ENCODE measurements around the gene PAAF1.

Gene PAAF1

GRCh38 chr11:73944085-73944484, 67.3 kb downstream of the PAAF1 start:
- no peak overlapping the region for H3K4me3 ChIP-seq (ENCODE audit: low read depth, low read length)
- no peak for DNase-seq (ENCODE audit: low read depth)
- TF ChIP-seq CTCF (IDR thresholded peaks at IDR 0.05; ENCODE audit: control insufficient read depth, extremely low read depth, insufficient read depth): no peak

GRCh38 chr11:73944901-73945300, 68.1 kb downstream of the PAAF1 start:
- no peak overlapping the region for H3K4me3 ChIP-seq (ENCODE audit: low read depth, low read length)
- no peak for TF ChIP-seq CTCF (IDR thresholded peaks at IDR 0.05; ENCODE audit: control insufficient read depth, extremely low read depth, insufficient read depth)
- no peak for DNase-seq (ENCODE audit: low read depth)

- no peak for TF ChIP-seq CTCF (IDR thresholded peaks at IDR 0.05; ENCODE audit: control insufficient read depth, extremely low read depth, insufficient read depth)
- no peak overlapping the region for H3K4me3 ChIP-seq (ENCODE audit: low read depth, low read length)
Measured at GRCh38 chr11:73945396-73945795, 68.6 kb downstream of the PAAF1 start.

GRCh38 chr11:73946798-73947458, 70.1 kb downstream of the PAAF1 start:
- TF ChIP-seq CTCF (IDR thresholded peaks at IDR 0.05; ENCODE audit: control insufficient read depth, extremely low read depth, insufficient read depth): no peak
- no peak overlapping the region for H3K4me3 ChIP-seq (ENCODE audit: low read depth, low read length)
- DNase-seq (ENCODE audit: low read depth): no peak

More at GRCh38 chr11:73945396-73945795, 68.6 kb downstream of the PAAF1 start:
- no peak for DNase-seq (ENCODE audit: low read depth)

GRCh38 chr11:73949246-73949645, 72.4 kb downstream of the PAAF1 start:
- no peak overlapping the region for H3K4me3 ChIP-seq (ENCODE audit: low read depth, low read length)
- no peak for DNase-seq (ENCODE audit: low read depth)
- TF ChIP-seq CTCF (IDR thresholded peaks at IDR 0.05; ENCODE audit: control insufficient read depth, extremely low read depth, insufficient read depth): no peak

- no peak for TF ChIP-seq CTCF (IDR thresholded peaks at IDR 0.05; ENCODE audit: control insufficient read depth, extremely low read depth, insufficient read depth)
- DNase-seq (ENCODE audit: low read depth): no peak
- H3K4me3 ChIP-seq (ENCODE audit: low read depth, low read length): no peak overlapping the region
Measured at GRCh38 chr11:73949912-73950311, 73.1 kb downstream of the PAAF1 start.

Measured in LNCaP clone FGC (cell line).